SK-N-SH (cell line): Measurements from ENCODE around the gene PLAGL2. TPM values are rescaled to one million over a fixed set of nuclear protein-coding genes. Genes with fewer than 3 reads are reported as not detected.

Source experiments
- CTCF ChIA-PET: fragments of 300-600, 350-600 bp; formaldehyde crosslinking; extraction: SDS; loops from one replicate; lab custom pipeline; 2021; lab: Yijun Ruan, JAX
- POLR2A ChIA-PET: fragments of 350-600 bp; sonication (Branson Sonifier 250); formaldehyde crosslinking; extraction: SDS; loops from one replicate; lab custom pipeline; 2020; ENCODE audit warnings: antibody characterized with exemption, inconsistent platforms; lab: Yijun Ruan, JAX
- DNase-seq: peaks from one replicate; pipeline ENCODE4 v3.0.0; 2012
- H2AFZ ChIP-seq: fragments of 200-600 bp; sonication (generic); 2 replicates; pipeline ENCODE4 v1.8.1; 2016; ENCODE audit warnings: antibody characterized with exemption, mild to moderate bottlenecking, low read depth
- H3F3A ChIP-seq: fragments of 200-600 bp; sonication (generic); replicated peaks from 2 replicates; pipeline ENCODE3; 2016; ENCODE audit warnings: antibody characterized with exemption, mild to moderate bottlenecking; ENCODE audit not compliant: insufficient read depth
- H3K27ac ChIP-seq, 2 experiments: fragments of 200-500 bp in 1 of 2; fragments of 200-600 bp in 1 of 2; sonication (Bioruptor generic) in 1 of 2; sonication (generic), shearing (Covaris generic) in 1 of 2; 2 replicates each; pipeline versions ENCODE4 v1.5.1 to v1.6.1; 2014 to 2016; ENCODE audit warnings: low read depth in 2 of 2, inconsistent platforms in 1 of 2, low read length in 1 of 2, mild to moderate bottlenecking in 1 of 2, mixed read lengths in 1 of 2
- H3K27me3 ChIP-seq: fragments of 200-600 bp; sonication (generic), shearing (Covaris generic); 2 replicates; pipeline ENCODE4 v1.6.1; 2016; ENCODE audit warnings: mixed run types; ENCODE audit not compliant: insufficient read depth
- H3K36me3 ChIP-seq, 2 experiments: fragments of 200-500 bp in 1 of 2; fragments of 200-600 bp in 1 of 2; sonication (Bioruptor generic) in 1 of 2; sonication (generic) in 1 of 2; replicated peaks in 1 of 2; 2 replicates each; pipeline versions ENCODE3 to v1.5.1; 2014 to 2016; ENCODE audit warnings: low read length in 1 of 2, mild to moderate bottlenecking in 1 of 2; ENCODE audit not compliant: insufficient read depth in 2 of 2, control insufficient read depth in 1 of 2
- H3K4me1 ChIP-seq, 2 experiments: fragments of 200-500 bp in 1 of 2; fragments of 200-600 bp in 1 of 2; sonication (Bioruptor generic) in 1 of 2; sonication (generic), shearing (Covaris generic) in 1 of 2; 2 replicates each; pipeline versions ENCODE4 v1.5.1 to v1.6.1; 2014 to 2016; ENCODE audit warnings: low read depth in 1 of 2, low read length in 1 of 2, mixed run types in 1 of 2; ENCODE audit not compliant: insufficient read depth in 2 of 2, control insufficient read depth in 1 of 2
- H3K4me2 ChIP-seq: fragments of 200-600 bp; sonication (generic), shearing (Covaris generic); 2 replicates; pipeline ENCODE4 v1.6.1; 2017; ENCODE audit warnings: mixed run types
- H3K4me3 ChIP-seq, 2 experiments: fragments of 200-500 bp in 1 of 2; fragments of 200-600 bp in 1 of 2; sonication (Bioruptor generic) in 1 of 2; sonication (generic), shearing (Covaris generic) in 1 of 2; 2 replicates each; pipeline versions ENCODE4 v1.5.1 to v1.8.1; 2014 to 2016; ENCODE audit warnings: low read depth in 2 of 2, inconsistent platforms in 1 of 2, low read length in 1 of 2, mild to moderate bottlenecking in 1 of 2, mixed read lengths in 1 of 2, moderate library complexity in 1 of 2
- H3K79me2 ChIP-seq: fragments of 200-600 bp; sonication (generic); 2 replicates; pipeline ENCODE4 v1.8.1; 2017; ENCODE audit warnings: mild to moderate bottlenecking; ENCODE audit not compliant: insufficient read depth
- H3K9ac ChIP-seq: fragments of 200-600 bp; sonication (generic); 2 replicates; pipeline ENCODE4 v1.6.1; 2017; ENCODE audit warnings: mixed run types
- H3K9me2 ChIP-seq: fragments of 200-600 bp; sonication (generic); 2 replicates; pipeline ENCODE4 v1.6.1; 2017; ENCODE audit warnings: mixed run types
- H3K9me3 ChIP-seq: fragments of 200-600 bp; sonication (generic); 2 replicates; pipeline ENCODE4 v1.6.1; 2017; ENCODE audit warnings: mixed run types, mild to moderate bottlenecking, moderate library complexity
- H4K20me1 ChIP-seq: fragments of 200-600 bp; sonication (generic); 2 replicates; pipeline ENCODE4 v1.6.1; 2017; ENCODE audit warnings: mild to moderate bottlenecking, mixed run types; ENCODE audit not compliant: insufficient read depth
- EZH2phosphoT487 ChIP-seq: fragments of 200-600 bp; sonication (generic); IDR thresholded peaks from 2 replicates; pipeline ENCODE4 v1.6.1; 2017; ENCODE audit warnings: low read depth, mixed run types, mild to moderate bottlenecking, antibody characterized with exemption, moderate library complexity, borderline replicate concordance
- FOSL2 ChIP-seq: IDR thresholded peaks from 2 replicates; pipeline ENCODE4 v1.4.0; 2012; ENCODE audit warnings: low read depth, mild to moderate bottlenecking, moderate library complexity, borderline replicate concordance
- FOXM1 ChIP-seq: IDR thresholded peaks from 2 replicates; pipeline ENCODE4 v1.4.0; 2012; ENCODE audit warnings: low read depth, mild to moderate bottlenecking
- NRF1 ChIP-seq: IDR thresholded peaks from 2 replicates; pipeline ENCODE4 v1.6.1; 2012; ENCODE audit warnings: low read depth, mild to moderate bottlenecking, low read length
- POLR2AphosphoS5 ChIP-seq: IDR thresholded peaks from 2 replicates; pipeline ENCODE4 v1.6.1; 2012; ENCODE audit warnings: low read depth, low read length
- RCOR1 ChIP-seq: fragments of 150-350 bp; IDR thresholded peaks from 2 replicates; pipeline ENCODE4 v1.6.1; 2017; ENCODE audit warnings: antibody characterized with exemption, low read length
- REST ChIP-seq: IDR thresholded peaks from 2 replicates; pipeline ENCODE4 v1.6.1; 2012; ENCODE audit warnings: mild to moderate bottlenecking, low read depth, low read length, moderate library complexity
- RXRA ChIP-seq: IDR thresholded peaks from 2 replicates; pipeline ENCODE4 v1.4.0; 2012; ENCODE audit warnings: low read depth, mild to moderate bottlenecking, borderline replicate concordance
- SIN3A ChIP-seq: IDR thresholded peaks from 2 replicates; pipeline ENCODE4 v1.6.1; 2012; ENCODE audit warnings: low read depth, mild to moderate bottlenecking, low read length, moderate library complexity, borderline replicate concordance
- SMC3 ChIP-seq: IDR thresholded peaks from 2 replicates; pipeline ENCODE4 v1.6.1; 2012; ENCODE audit warnings: low read depth, low read length, improper control_type of control experiment
- TAF1 ChIP-seq: IDR thresholded peaks from 2 replicates; pipeline ENCODE4 v1.6.1; 2012; ENCODE audit warnings: low read depth, mild to moderate bottlenecking, low read length, moderate library complexity, borderline replicate concordance
- USF1 ChIP-seq: IDR thresholded peaks from 2 replicates; pipeline ENCODE4 v1.4.0; 2012; ENCODE audit warnings: low read depth, borderline replicate concordance
- YY1 ChIP-seq: IDR thresholded peaks from 2 replicates; pipeline ENCODE4 v1.4.0; 2012; ENCODE audit warnings: low read depth, mild to moderate bottlenecking
- ZBTB33 ChIP-seq: IDR thresholded peaks from 2 replicates; pipeline ENCODE4 v1.4.0; 2012; ENCODE audit warnings: low read depth, borderline replicate concordance
- WGBS: methylation state at CpG from one replicate; pipeline ENCODE4 v1.1.6; 2017; ENCODE audit warnings: low lambda C conversion rate; 5-methylcytosine and 5-hydroxymethylcytosine counted together
- polyA plus RNA-seq, 3 experiments: library from polyadenylated mRNA; depleted of rRNA; stranded (reverse); fragments of >200 nt; gene quantifications; 2 replicates each; pipeline ENCODE4 v1.2.3, GENCODE V29; 2012

PLAGL2 gene
- polyA plus RNA-seq, 1 of the 3 experiments (the other 2 are of a cell fraction), result 4.0 TPM

DNA sequence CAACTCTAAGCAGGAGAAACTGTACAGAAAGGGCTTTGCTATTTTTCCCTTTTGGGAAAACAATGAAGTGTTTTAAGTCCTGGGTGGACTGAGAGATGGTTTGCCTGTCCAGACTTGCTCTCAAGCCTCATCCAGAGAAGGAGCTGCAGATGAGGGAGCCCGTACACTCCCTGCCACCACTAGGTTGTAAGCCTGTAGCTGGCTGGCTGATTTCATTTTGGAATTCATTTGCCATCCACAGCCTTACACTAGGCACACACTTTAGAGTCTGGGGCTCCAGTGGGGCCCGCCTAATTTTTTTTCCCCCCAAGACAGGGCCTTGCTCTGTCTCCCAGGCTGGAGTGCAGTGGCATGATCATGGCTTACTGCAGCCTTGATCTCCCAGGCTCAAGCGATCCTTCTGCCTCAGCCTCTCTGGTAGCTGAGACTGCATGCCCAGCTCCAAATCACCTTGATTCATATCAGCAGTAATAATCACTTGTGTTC lies 28.5 kb upstream of the PLAGL2 start:
- Histone ChIP-seq H3K4me1 (peaks cover 0 to 3% of the 10 kb centered on the region in 2 experiments; a peak in 1 of 4 replicates), H3K9me2 (no peaks in the 10 kb centered on the region), H2AFZ (no peak overlapping the region), H3F3A (no peaks in the 10 kb centered on the region), H3K27ac (no peak overlapping the region), H4K20me1 (no peaks in the 10 kb centered on the region), H3K79me2 (no peaks in the 10 kb centered on the region), H3K36me3 (peaks cover 19 to 37% of the 10 kb centered on the region in 2 experiments), H3K4me3 (no peak overlapping the region), H3K27me3 (no peaks in the 10 kb centered on the region), H3K9ac (no peak overlapping the region), H3K4me2 (no peak overlapping the region), H3K9me3 (no peaks in the 10 kb centered on the region)
- TF ChIP-seq ZBTB33, result no peak
- TF ChIP-seq YY1, result no peak
- no peak for TF ChIP-seq RCOR1
- TF ChIP-seq FOSL2, result no peak
- no peak for TF ChIP-seq SMC3
- TF ChIP-seq TAF1, result no peak
- TF ChIP-seq NRF1, result no peak
- TF ChIP-seq POLR2AphosphoS5, result no peak
- no peak for TF ChIP-seq RXRA
- no peak for TF ChIP-seq EZH2phosphoT487
- no peak for TF ChIP-seq SIN3A
- no peak for TF ChIP-seq FOXM1
- no peak for TF ChIP-seq REST
- no peak for TF ChIP-seq USF1
- POLR2A ChIA-PET, result interaction anchor here (0.5 to 0.6 kb wide), 2 partner anchors 82 to 225 kb away, joined by 3 read pairs; no protein-coding TSS in a partner anchor
- 97% methylated on average over 3 of the region's 3 CpGs for WGBS
- no peak for DNase-seq
- CTCF ChIA-PET, result no interaction called here
